ENCODE data around the gene ATP2C1.
"Not testable (repeated sequence)": the region's sequence is repeated elsewhere in the genome, so short reads cannot be mapped to it uniquely, and the experiment has no call there.

DNA sequence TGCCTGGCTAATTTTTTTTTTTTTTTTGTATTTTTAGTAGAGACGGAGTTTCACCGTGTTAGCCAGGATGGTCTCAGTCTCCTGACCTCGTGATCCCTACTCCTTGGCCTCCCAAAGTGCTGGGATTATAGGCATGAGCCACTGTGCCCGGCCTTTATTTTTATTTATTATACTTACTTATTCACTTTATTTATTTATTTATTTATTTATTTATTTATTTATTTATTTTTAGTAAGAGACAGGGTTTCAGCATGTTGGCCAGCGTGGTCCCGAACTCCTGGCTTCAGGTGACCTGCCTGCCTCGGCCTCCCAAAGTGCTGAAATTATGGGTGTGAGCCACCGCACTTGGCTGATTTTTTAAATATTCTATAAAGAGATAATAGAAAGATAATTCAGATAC lies 31.8 kb upstream of the ATP2C1 start:
- TF ChIP-seq, protein P1, sequence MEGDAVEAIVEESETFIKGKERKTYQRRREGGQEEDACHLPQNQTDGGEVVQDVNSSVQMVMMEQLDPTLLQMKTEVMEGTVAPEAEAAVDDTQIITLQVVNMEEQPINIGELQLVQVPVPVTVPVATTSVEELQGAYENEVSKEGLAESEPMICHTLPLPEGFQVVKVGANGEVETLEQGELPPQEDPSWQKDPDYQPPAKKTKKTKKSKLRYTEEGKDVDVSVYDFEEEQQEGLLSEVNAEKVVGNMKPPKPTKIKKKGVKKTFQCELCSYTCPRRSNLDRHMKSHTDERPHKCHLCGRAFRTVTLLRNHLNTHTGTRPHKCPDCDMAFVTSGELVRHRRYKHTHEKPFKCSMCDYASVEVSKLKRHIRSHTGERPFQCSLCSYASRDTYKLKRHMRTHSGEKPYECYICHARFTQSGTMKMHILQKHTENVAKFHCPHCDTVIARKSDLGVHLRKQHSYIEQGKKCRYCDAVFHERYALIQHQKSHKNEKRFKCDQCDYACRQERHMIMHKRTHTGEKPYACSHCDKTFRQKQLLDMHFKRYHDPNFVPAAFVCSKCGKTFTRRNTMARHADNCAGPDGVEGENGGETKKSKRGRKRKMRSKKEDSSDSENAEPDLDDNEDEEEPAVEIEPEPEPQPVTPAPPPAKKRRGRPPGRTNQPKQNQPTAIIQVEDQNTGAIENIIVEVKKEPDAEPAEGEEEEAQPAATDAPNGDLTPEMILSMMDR (IDR thresholded peaks at IDR 0.05), result not testable (repeated sequence)
- TF ChIP-seq EZH2, EZH2phosphoT487 (IDR thresholded peaks at IDR 0.05): not testable (repeated sequence)
